GM12878 (cell line): ENCODE data around the gene ADAMTSL5. TPM values are rescaled to one million over a fixed set of nuclear protein-coding genes. Genes with fewer than 3 reads are reported as not detected.
"Not testable (repeated sequence)": the region's sequence is repeated elsewhere in the genome, so short reads cannot be mapped to it uniquely, and the experiment has no call there.

ENCODE experiments used
- ATAC-seq: fragments of 200-7000 bp; cut with Tn5 transposase; 3 replicates; pipeline ENCODE4 v1.9.1; 2020; ENCODE audit warnings: mild to moderate bottlenecking, moderate library complexity
- BruUV-seq: library from RNA; stranded (reverse); fragments of 400-500 nt; replicated peaks from 2 replicates; lab custom pipeline; 2021; lab: Mats Ljungman, UMichigan
- CTCF ChIA-PET: fragments of 300-600 bp; sonication (Branson Sonifier 250); formaldehyde crosslinking; extraction: SDS; loops from one replicate; lab custom pipeline; 2021; ENCODE audit warnings: inconsistent platforms; lab: Yijun Ruan, JAX
- POLR2A ChIA-PET: fragments of 350-600 bp; formaldehyde crosslinking; extraction: SDS; loops from one replicate; lab custom pipeline; 2021; ENCODE audit warnings: inconsistent platforms; lab: Charles Lee
- RAD21 ChIA-PET: fragments of 300-600 bp; sonication (Branson Sonifier 250); formaldehyde crosslinking; loops from one replicate; lab custom pipeline; 2023; ENCODE audit warnings: antibody characterized with exemption; ENCODE audit not compliant: unreplicated experiment; lab: Charles Lee
- SMC1A ChIA-PET: fragments of 300-600 bp; sonication (Branson Sonifier 250); formaldehyde crosslinking; loops from one replicate; lab custom pipeline; 2023; ENCODE audit not compliant: unreplicated experiment, uncharacterized antibody; lab: Charles Lee
- DNase-seq: peaks from one replicate; pipeline ENCODE4 v3.0.0-alpha.2; 2011; ENCODE audit warnings: low read depth, low spot score
- FAIRE-seq: peaks from 3 replicates; lab custom pipeline; 2011; peaks lifted over from hg19 to GRCh38; lab: Jason Lieb, UNC
- H2AFZ ChIP-seq: 2 replicates; pipeline ENCODE4 v1.6.0; 2011; ENCODE audit warnings: low read depth, low read length, control low read depth; ENCODE audit not compliant: control insufficient read depth
- H3K27ac ChIP-seq: 2 replicates; pipeline ENCODE4 v1.5.1; 2011; ENCODE audit warnings: control low read depth; ENCODE audit not compliant: control insufficient read depth, insufficient read depth
- H3K27me3 ChIP-seq, 2 experiments: replicated peaks in 1 of 2; 2 replicates each; pipeline versions ENCODE4 v1.6.0 to v1.6.1; 2011; ENCODE audit warnings: low read length in 1 of 2; ENCODE audit not compliant: control insufficient read depth in 2 of 2, insufficient read depth in 2 of 2
- H3K36me3 ChIP-seq, 2 experiments: 2 replicates each; pipeline ENCODE4 v1.5.1; 2011; ENCODE audit warnings: low read length in 1 of 2; ENCODE audit not compliant: control insufficient read depth in 2 of 2, insufficient read depth in 2 of 2
- H3K4me1 ChIP-seq: 2 replicates; pipeline ENCODE4 v1.6.1; 2011; ENCODE audit warnings: mild to moderate bottlenecking, low read length, moderate library complexity, mixed read lengths; ENCODE audit not compliant: control insufficient read depth, insufficient read depth
- H3K4me2 ChIP-seq: 2 replicates; pipeline ENCODE4 v1.6.0; 2011; ENCODE audit warnings: control low read depth; ENCODE audit not compliant: control insufficient read depth, insufficient read depth
- H3K4me3 ChIP-seq: fragments of 200-600 bp; sonication (generic); 2 replicates; pipeline ENCODE4 v1.5.1; 2016
- H3K79me2 ChIP-seq: 2 replicates; pipeline ENCODE4 v1.6.0; 2011; ENCODE audit warnings: low read length; ENCODE audit not compliant: control insufficient read depth, insufficient read depth
- H3K9ac ChIP-seq: 2 replicates; pipeline ENCODE4 v1.8.0; 2011; ENCODE audit warnings: low read length, control low read depth, mixed read lengths; ENCODE audit not compliant: control insufficient read depth, insufficient read depth
- H3K9me3 ChIP-seq: replicated peaks from 3 replicates; pipeline ENCODE4 v1.5.1; 2011; ENCODE audit warnings: mild to moderate bottlenecking, low read length; ENCODE audit not compliant: control insufficient read depth, insufficient read depth
- H4K20me1 ChIP-seq: 2 replicates; pipeline ENCODE4 v1.6.0; 2011; ENCODE audit not compliant: control insufficient read depth, insufficient read depth
- BHLHE40 ChIP-seq, 2 experiments: fragments of 450-650 bp in 1 of 2; IDR thresholded peaks; 2 replicates each; pipeline ENCODE4 v1.6.1; 2011 to 2017; ENCODE audit warnings: low read depth in 2 of 2, borderline replicate concordance in 1 of 2, improper control_type of control experiment in 1 of 2, low read length in 1 of 2, mild to moderate bottlenecking in 1 of 2
- CREB1 ChIP-seq: IDR thresholded peaks from 2 replicates; pipeline ENCODE4 v1.6.1; 2012; ENCODE audit warnings: low read depth, mild to moderate bottlenecking, inconsistent platforms
- EGR1 ChIP-seq, 2 experiments: IDR thresholded peaks; 1 replicate in 1 of 2; 2 replicates in 1 of 2; pipeline ENCODE4 v1.6.1; 2011 to 2012; ENCODE audit warnings: low read depth in 2 of 2, low read length in 2 of 2, borderline replicate concordance in 1 of 2, mild to moderate bottlenecking in 1 of 2, moderate library complexity in 1 of 2
- EZH2 ChIP-seq: IDR thresholded peaks from 2 replicates; pipeline ENCODE4 v1.6.1; 2012; ENCODE audit warnings: low read depth, mild to moderate bottlenecking, control low read depth, inconsistent platforms, low read length, borderline replicate concordance; ENCODE audit not compliant: control insufficient read depth
- NFXL1 ChIP-seq: fragments of 450-650 bp; IDR thresholded peaks from 2 replicates; pipeline ENCODE4 v1.6.1; 2017; ENCODE audit warnings: antibody characterized with exemption, mild to moderate bottlenecking, borderline replicate concordance
- NR2C1 ChIP-seq: fragments of 450-650 bp; IDR thresholded peaks from 2 replicates; pipeline ENCODE4 v1.6.1; 2017; ENCODE audit warnings: antibody characterized with exemption, mild to moderate bottlenecking, moderate library complexity
- POLR2A ChIP-seq: IDR thresholded peaks from 2 replicates; pipeline ENCODE4 v1.6.1; 2011; ENCODE audit warnings: low read depth, mild to moderate bottlenecking, low read length
- SRF ChIP-seq, 2 experiments: IDR thresholded peaks; 2 replicates each; pipeline ENCODE4 v1.6.1; 2011; ENCODE audit warnings: low read depth in 2 of 2, low read length in 2 of 2, mild to moderate bottlenecking in 1 of 2, moderate library complexity in 1 of 2
- WGBS: methylation state at CpG from one replicate; pipeline ENCODE4 v1.1.6; 2016; ENCODE audit warnings: low lambda C conversion rate; ENCODE audit not compliant: insufficient replicate concordance, insufficient coverage; ENCODE audit errors: missing lambda C conversion rate; 5-methylcytosine and 5-hydroxymethylcytosine counted together
- in situ Hi-C: fragments of 300-500 bp; cut with MboI; formaldehyde crosslinking; loops from 9 replicates; pipeline ENCODE4 v1.14.3; 2018; ENCODE audit warnings: mixed read lengths
- intact Hi-C: fragments of 100-400 bp; cut with micrococcal nuclease; formaldehyde crosslinking; loops from one replicate; pipeline ENCODE4 v1.14.2; 2022; ENCODE audit not compliant: unreplicated experiment
- polyA plus RNA-seq, 11 experiments: library from polyadenylated mRNA; depleted of rRNA in 4 of 11; unstranded in 6 of 11; stranded (reverse) in 5 of 11; fragments of >200 nt; fragmentation: Nextera tagmentation in 4 of 11; fragmentation: Illumina TruSeq in 1 of 11; extraction: Ambion mirVana in 4 of 11; extraction: Trizol in 1 of 11; gene quantifications; 1 replicate in 1 of 11; 2 replicates in 10 of 11; pipeline versions ENCODE4 v1.2.1 to v1.2.3, GENCODE V29; 2011 to 2016; ENCODE audit warnings: inconsistent platforms in 2 of 11, missing spikeins in 2 of 11, low read depth in 1 of 11
- total RNA-seq, 4 experiments: library from RNA; depleted of rRNA in 3 of 4; stranded (reverse); fragments of >200 nt in 3 of 4; fragmentation: Illumina TruSeq in 1 of 4; extraction: Trizol in 1 of 4; gene quantifications; 2 replicates each; pipeline versions ENCODE4 v1.2.1 to v1.2.3, GENCODE V29; 2013 to 2021

The ADAMTSL5 gene
- total and polyA plus RNA-seq, 10 of the 15 experiments (the other 5 are each of a cell fraction or from before 2014, with no cell fraction given), result 0.04 to 0.83 (median 0.32) TPM; not detected in 4

- Histone ChIP-seq H3K27ac (no peak overlapping the region), H3K4me2 (no peak overlapping the region), H3K27me3 (no peaks in the 10 kb centered on the region), H2AFZ (no peak overlapping the region), H3K4me3 (no peak overlapping the region), H3K79me2 (no peaks in the 10 kb centered on the region), H3K36me3 (no peaks in the 10 kb centered on the region), H4K20me1 (no peaks in the 10 kb centered on the region), H3K9ac (no peak overlapping the region), H3K4me1 (no peaks in the 10 kb centered on the region), H3K9me3 (no peaks in the 10 kb centered on the region)
- DNase-seq (no peak), FAIRE-seq (no peak), ATAC-seq (no peak)
- no TSS peak for BruUV-seq
- CTCF ChIA-PET, result no interaction called here
- RAD21 ChIA-PET, result no interaction called here
- SMC1A ChIA-PET, result interaction anchor here (0.7 kb wide), 1 partner anchor 257 kb away, joined by 3 read pairs; no protein-coding TSS in a partner anchor
- WGBS, result 49% methylated on average over 15 of the region's 15 CpGs
- TF ChIP-seq NR2C1 (no peak), BHLHE40 (IDR thresholded peaks at IDR 0.05; ENCODE audit: borderline replicate concordance in 1 of 2, low read depth in 2 of 2, low read length in 1 of 2) (no peak), POLR2A (no peak), EZH2 (no peak), NFXL1 (no peak), SRF (IDR thresholded peaks at IDR 0.05; ENCODE audit: low read depth in 2 of 2, low read length in 2 of 2) (no peak), CREB1 (no peak), EGR1 (IDR thresholded peaks at IDR 0.05; ENCODE audit: borderline replicate concordance in 1 of 2, low read depth in 2 of 2, low read length in 2 of 2) (no peak)
- intact Hi-C loops, result no loop called here
- POLR2A ChIA-PET, result no interaction called here
- in situ Hi-C loops, result no loop called here
Measured at GRCh38 chr19:1538978-1539377, 26.2 kb upstream of the ADAMTSL5 start.

GRCh38 chr19:1535699-1536098, 22.9 kb upstream of the ADAMTSL5 start:
- BruUV-seq, intact Hi-C loops, H3K27ac ChIP-seq, H3K4me3 ChIP-seq, H3K9me3 ChIP-seq, H3K79me2 ChIP-seq, H3K27me3 ChIP-seq, H3K4me1 ChIP-seq, DNase-seq, H3K36me3 ChIP-seq, FAIRE-seq, SMC1A ChIA-PET, CTCF ChIA-PET, H3K4me2 ChIP-seq, H2AFZ ChIP-seq, POLR2A ChIA-PET, H3K9ac ChIP-seq, RAD21 ChIA-PET, in situ Hi-C loops, ATAC-seq, H4K20me1 ChIP-seq: not testable (repeated sequence)
- WGBS, result 64% methylated on average over 7 of the region's 7 CpGs
